Eye (tissue), 1 donor: Measurements from ENCODE around the gene ZC3H18.
A peak's percentile ranks its signal among the peaks of the same experiment; 100 is the strongest.

Experiments used
- DNase-seq: peaks from one replicate; pipeline ENCODE4 v3.0.0-alpha.2; 2015

ZC3H18 gene

GRCh38 chr16:88533381-88533917 lies 36.8 kb upstream of the ZC3H18 start:
- peak; percentile 73 for DNase-seq

- peak; percentile 86 for DNase-seq
Observed at GRCh38 chr16:88533932-88534637, 36.1 kb upstream of the ZC3H18 start.

- no peak for DNase-seq
Observed at GRCh38 chr16:88534638-88535190, 35.5 kb upstream of the ZC3H18 start.

GRCh38 chr16:88535191-88535856 lies 34.9 kb upstream of the ZC3H18 start:
- DNase-seq = no peak

GRCh38 chr16:88535857-88536222 lies 34.4 kb upstream of the ZC3H18 start:
- DNase-seq = no peak

- no peak for DNase-seq
Observed at GRCh38 chr16:88536510-88536909, 33.7 kb upstream of the ZC3H18 start.

- DNase-seq = no peak
Observed at GRCh38 chr16:88536971-88537751, 33.0 kb upstream of the ZC3H18 start.

GRCh38 chr16:88537859-88538258 lies 32.3 kb upstream of the ZC3H18 start:
- DNase-seq = no peak

- DNase-seq = peak; percentile 53
Observed at GRCh38 chr16:88538366-88539060, 31.7 kb upstream of the ZC3H18 start.

GRCh38 chr16:88539261-88539651 lies 30.9 kb upstream of the ZC3H18 start:
- DNase-seq = no peak

- no peak for DNase-seq
Observed at GRCh38 chr16:88539652-88540345, 30.4 kb upstream of the ZC3H18 start.

- no peak for DNase-seq
Observed at GRCh38 chr16:88540346-88540977, 29.7 kb upstream of the ZC3H18 start.

- peak; percentile 51 for DNase-seq
Observed at GRCh38 chr16:88541831-88542616, 28.2 kb upstream of the ZC3H18 start.

GRCh38 chr16:88543230-88543813 lies 26.9 kb upstream of the ZC3H18 start:
- DNase-seq = no peak

GRCh38 chr16:88545781-88546180 lies 24.4 kb upstream of the ZC3H18 start:
- DNase-seq = no peak

- no peak for DNase-seq
Observed at GRCh38 chr16:88548131-88548874, 21.9 kb upstream of the ZC3H18 start.

GRCh38 chr16:88548985-88549384 lies 21.2 kb upstream of the ZC3H18 start:
- no peak for DNase-seq

GRCh38 chr16:88549671-88550245 lies 20.4 kb upstream of the ZC3H18 start:
- DNase-seq = no peak

- DNase-seq = peak; percentile 57
Observed at GRCh38 chr16:88550246-88550661, 19.9 kb upstream of the ZC3H18 start.
